Epithelial cell of prostate (primary cell): ENCODE results near the gene LRGUK.
"Not testable (repeated sequence)": the region's sequence is repeated elsewhere in the genome, so short reads cannot be mapped to it uniquely, and the experiment has no call there.

Experiments used
- DNase-seq: peaks from one replicate; pipeline ENCODE4 v3.0.0-alpha.2; 2011; ENCODE audit warnings: low read depth, low spot score
- H3K27ac ChIP-seq: fragments of 450-650 bp; 2 replicates; pipeline ENCODE4 v1.5.1; 2017; ENCODE audit warnings: mild to moderate bottlenecking

Gene LRGUK

DNA sequence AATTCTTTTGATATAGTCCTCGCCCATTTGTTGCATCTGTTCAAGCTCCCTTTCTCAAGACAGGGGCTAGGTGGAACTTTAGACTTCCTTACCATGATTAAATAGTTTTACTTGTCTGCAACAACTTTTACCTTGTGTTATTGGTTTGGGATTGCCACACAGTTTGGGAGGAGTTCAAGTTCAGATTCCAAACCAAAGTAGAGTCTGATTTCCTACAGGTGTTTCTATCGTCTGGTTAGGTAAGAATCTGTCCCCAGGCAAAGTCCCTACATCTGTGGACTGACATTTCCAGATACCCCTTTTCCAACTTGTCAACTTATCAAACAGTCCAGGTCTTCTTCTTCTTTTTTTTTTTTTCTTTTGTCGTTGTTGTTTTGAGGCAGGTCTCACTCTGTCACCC is 93.1 kb downstream of the LRGUK start:
- no peak for DNase-seq
- no peak overlapping the region for H3K27ac ChIP-seq

DNA sequence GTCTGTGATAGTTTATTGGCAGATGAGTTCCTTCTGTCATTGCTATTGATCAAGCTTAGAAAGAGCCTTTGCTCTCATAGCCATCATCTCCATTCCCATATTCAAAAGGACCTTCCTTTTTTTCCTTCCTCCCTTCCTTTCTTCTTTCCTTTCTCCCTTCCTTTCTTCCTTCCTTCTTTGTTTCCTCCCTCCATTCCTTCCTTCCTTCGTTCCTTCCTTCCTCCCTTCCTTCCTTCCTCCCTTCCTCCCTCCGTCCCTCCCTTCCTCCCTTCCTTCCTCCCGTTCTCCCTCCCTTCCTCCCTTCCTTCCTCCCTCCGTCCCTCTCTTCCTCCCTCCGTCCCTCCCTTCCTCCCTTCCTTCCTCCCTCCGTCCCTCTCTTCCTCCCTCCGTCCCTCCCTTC is 104.2 kb downstream of the LRGUK start:
- not testable (repeated sequence) for H3K27ac ChIP-seq, DNase-seq

DNA sequence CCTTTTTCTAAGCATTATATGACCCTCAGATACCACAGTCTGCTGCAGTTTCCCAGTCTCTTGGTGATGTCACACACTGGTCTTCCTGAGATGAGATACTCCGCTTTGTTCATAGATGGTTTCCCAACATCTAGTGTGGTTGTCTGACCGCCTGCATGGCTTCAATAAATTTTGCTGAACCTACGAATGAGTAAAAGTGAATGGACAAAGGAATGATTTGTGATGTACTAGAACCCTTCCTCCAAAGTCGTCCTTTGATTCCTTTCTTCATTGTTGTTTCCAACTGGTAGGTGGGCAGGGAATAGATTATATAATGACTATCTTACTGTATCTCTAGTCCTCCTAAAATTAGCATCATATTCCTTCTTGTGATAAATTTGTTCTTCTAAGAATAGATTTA is 107.1 kb downstream of the LRGUK start:
- no peak for DNase-seq

DNA sequence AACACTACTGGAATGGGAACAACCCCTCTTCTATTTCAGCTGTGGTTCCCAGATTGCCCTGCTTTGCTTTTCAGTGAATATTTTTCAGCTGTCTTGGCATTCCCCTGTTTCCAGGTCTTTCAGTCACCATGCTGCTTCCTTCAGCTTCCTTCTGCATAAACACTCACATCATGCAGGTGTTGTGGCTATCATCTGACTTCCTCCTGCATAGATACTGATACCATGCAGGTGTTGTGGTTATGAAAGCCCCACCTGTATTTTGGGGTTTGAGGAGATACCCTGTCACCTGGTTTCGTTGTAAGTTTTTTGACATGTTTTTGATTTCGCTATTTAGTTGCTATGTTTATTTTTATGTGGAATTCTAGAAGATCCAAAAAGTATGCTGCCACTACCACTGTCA is 118.1 kb downstream of the LRGUK start:
- H3K27ac ChIP-seq: no peak overlapping the region
- no peak for DNase-seq

More for the DNA sequence above, 107.1 kb downstream of the LRGUK start:
- H3K27ac ChIP-seq: no peak overlapping the region

DNA sequence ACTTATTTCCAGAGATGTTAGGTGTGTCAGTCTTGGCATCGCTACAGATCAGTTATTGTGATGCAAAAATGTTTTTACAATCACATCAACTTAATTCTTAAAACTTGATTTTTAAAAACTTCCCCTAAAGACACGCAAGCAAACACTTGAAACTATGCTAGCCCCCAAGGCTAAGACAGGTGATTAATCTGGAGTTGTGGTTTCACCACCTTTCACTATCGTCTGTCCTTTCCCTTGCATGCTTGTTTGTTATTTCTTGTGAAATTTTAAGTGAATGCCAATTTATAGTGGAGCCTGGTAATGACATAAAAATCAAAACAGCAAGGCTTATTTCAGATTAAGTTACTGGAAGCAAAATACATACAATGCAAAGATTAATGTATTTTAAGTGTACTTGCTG is 119.2 kb downstream of the LRGUK start:
- no peak for DNase-seq
- H3K27ac ChIP-seq: no peak overlapping the region

DNA sequence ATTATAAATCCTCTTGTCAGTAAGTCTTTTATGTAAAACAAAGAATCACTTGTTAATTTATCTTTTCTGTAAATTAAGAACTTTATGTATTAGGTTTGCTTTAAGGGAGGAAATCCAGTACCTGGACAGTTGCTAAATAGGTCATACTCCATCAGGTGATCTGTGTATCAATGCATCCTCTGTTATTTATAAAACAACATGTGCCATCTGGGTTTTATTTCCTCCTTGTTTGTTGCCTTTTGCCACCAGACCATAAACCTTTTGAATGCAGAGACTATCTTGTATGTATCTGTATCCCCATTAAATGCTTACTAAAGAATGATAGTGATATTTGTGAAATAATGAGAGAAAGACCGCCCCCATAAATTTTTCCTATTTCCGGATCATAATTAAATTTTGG is 119.6 kb downstream of the LRGUK start:
- DNase-seq: no peak
- H3K27ac ChIP-seq: no peak overlapping the region

DNA sequence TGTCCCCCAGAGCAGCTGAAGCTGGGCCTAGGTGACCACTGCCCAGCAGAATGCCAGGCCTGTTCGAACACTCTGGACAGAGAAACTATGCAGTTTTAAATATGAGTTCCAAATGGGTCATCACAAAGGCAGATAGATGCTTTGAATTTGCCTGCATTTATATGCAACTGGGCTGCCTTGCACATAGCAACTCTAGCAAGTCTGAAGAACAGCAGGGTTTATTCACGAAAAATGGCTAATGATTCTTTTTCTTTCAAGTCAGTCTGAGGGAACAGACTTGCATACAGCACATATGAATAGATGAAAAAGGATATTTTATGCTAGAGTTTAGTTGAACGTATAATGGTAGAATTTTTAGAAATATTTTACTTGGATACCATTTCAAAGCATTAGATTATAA is 121.1 kb downstream of the LRGUK start:
- no peak overlapping the region for H3K27ac ChIP-seq
- no peak for DNase-seq

DNA sequence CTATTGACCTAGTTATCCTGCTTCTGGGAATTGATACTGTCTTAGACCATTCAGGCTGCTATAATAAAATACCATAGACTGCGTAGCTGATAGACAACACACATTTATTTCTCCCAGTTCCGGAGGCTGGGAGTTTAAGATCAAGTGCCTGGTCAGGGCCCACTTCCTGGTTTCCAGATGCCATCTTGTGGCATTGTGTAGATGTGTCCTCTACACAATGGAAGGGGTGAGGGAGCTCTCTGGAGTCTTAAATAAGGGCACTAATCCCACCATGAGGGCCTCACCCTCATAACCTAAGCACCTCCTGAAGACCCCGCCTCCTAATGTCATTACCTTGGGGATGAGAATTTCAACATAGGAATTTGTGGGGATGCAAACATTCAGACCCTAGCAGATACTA is 127.2 kb downstream of the LRGUK start:
- H3K27ac ChIP-seq: no peak overlapping the region
- no peak for DNase-seq

DNA sequence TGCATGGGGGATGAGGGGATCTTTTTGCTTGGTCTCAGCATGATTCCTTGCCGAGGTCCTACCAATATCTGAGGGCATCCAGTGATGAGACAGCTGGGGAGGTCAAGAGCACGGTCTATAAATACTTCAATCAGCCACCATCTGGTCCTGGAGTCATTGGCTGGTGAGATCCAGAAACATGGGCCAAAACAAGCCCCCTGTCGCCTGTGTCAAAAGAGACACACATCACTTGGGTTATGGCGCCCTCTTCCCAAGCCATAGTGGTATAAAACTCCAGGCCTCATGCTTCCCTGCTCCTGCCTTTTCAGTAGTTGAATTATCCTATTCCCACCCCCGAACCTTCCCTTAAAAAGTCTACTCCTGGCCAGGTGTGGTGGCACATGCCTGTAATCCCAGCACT is 128.7 kb downstream of the LRGUK start:
- no peak for DNase-seq
- no peak overlapping the region for H3K27ac ChIP-seq

DNA sequence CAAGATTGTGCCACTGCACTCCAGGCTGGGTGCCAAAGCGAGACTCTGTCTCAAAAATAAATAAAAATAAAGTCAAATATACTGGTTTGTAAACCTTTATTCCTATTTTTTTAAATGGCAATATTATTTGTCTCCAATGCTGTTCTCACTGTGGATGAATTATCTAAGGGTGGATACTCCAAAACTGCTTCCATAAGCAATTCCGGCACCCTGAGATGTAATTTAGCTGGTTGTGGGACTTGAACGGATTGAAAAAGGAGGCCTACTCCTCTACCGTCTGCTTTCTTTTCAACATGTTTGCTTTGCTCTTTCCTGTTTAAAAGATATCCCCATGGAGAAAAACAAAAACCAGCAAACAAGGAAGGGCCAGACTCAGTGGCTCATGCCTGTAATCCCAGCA is 135.2 kb downstream of the LRGUK start:
- no peak for DNase-seq
- H3K27ac ChIP-seq: no peak overlapping the region

DNA sequence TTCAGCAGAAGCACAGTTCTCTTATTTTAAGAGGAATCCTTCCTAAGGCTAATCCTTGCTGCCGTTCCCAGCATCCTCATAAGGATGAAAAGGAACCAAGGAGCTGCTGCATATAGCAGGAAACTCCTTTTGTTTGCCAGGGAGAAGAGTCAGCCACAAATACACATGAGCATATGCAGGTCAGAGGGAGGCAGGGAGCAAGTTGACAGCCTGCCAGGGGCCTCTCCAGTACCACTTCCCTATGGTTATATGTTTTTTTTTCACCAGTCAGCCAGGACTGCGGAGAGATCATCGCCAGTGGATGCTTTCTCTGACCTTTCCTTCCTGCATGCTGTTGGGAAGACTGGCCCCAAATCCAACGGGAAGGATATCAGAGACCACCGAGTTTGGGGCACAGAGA is 149.8 kb downstream of the LRGUK start:
- H3K27ac ChIP-seq: no peak overlapping the region
- DNase-seq: no peak

DNA sequence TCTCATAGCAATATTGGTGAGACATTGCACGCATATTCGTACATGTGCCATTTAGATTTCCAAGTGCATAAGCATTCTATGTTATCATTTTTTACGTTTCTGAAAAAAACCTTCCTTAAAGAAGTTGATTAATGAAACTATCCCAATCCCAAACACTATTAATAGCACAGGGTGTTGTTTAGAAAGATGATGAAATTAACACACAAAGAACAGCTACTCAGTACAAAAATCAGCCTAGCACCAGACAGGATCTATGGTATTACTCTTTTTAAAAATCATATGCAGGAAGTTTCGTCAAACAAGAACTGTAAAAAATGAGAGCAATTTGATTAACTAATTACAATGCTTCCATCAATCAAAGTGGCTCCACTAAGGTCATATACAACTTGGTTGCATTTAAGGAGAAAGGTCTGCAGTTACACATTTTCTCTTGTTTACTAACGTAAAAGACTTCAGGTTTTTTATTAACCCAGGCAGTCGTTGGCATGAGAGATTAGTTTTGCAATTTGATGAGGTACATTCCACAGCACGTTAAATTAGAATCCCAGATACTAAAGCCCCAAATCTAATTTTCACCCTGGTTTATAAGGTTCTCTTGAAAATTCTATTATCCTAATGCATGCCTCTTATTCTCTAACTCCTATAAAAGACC is 151.5 kb downstream of the LRGUK start:
- no peak for DNase-seq
- H3K27ac ChIP-seq: no peak overlapping the region

DNA sequence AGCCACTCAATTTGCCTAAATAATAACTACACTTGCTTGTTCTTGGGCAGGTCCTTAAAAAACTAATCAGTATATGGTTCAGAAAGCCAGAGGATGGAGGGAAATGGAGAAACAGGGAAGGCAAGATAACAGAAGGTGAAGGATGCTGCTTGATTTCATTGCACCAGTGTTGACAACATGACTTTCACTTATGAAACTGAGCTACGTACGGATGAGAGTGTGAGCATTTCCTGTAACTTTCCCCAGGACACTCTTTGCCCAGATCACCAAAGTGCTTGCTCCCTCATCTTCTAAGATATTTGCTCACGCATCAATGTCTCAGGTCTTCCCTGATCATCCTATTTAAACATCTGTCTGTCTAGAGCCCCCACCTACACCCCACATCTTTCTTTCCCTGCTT is 152.2 kb downstream of the LRGUK start:
- H3K27ac ChIP-seq: no peak overlapping the region
- DNase-seq: no peak

DNA sequence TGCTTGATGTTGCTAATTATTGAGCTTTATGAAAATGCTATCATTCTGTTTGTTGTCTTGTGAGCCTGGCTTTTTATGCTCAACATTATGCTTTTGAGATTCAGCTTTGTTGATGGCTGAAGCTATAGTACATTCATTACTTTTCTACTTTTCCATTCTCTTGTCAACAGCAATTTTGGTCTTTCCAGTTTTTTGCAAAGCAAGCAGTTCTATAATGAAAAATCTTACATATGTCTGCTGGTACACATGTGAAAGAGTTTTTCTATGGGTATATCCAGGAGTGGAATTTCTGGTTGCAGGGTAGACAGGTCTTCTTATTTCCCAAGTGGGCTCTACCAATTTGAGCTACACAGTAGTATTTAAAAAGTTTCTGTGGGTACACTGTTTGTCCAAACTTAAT is 152.8 kb downstream of the LRGUK start:
- DNase-seq: no peak
- H3K27ac ChIP-seq: no peak overlapping the region

DNA sequence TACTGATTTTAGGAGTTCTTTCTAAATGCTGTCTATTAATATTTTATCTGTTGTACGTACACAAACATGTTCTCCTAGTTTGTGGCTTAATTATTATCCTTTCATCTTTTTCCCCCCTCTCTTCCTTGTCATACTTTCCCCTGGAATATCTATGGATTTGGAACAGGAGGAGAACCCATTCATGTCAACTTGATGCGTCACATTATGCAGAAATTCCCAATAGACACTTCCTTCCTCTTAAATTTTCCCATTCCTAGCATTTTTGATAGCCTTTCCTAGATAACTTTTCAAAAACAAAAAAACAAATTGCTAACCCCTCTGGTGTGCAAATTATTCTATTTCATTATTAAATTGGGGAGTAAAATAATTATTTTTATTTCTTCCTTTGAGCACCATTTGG is 153.4 kb downstream of the LRGUK start:
- DNase-seq: no peak
- H3K27ac ChIP-seq: no peak overlapping the region

DNA sequence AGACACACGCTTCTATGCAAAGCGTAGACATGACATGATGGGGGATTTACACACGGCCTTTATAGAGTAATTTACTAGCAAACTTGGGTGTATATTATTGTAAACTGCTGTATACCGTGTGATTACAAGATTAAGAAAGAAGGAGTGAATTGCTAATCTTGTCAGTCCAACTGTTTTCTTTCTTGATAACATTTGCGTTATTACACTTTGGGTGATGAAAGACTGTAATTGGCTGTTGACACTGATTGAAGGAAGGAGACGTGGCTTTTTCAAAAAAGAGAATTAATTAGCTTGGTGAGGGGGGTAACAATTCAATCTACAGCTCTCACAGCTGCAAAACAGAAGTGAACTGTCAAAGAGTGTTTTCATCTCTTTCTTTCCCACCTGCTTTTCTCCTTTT is 156.9 kb downstream of the LRGUK start:
- no peak overlapping the region for H3K27ac ChIP-seq
- DNase-seq: no peak

DNA sequence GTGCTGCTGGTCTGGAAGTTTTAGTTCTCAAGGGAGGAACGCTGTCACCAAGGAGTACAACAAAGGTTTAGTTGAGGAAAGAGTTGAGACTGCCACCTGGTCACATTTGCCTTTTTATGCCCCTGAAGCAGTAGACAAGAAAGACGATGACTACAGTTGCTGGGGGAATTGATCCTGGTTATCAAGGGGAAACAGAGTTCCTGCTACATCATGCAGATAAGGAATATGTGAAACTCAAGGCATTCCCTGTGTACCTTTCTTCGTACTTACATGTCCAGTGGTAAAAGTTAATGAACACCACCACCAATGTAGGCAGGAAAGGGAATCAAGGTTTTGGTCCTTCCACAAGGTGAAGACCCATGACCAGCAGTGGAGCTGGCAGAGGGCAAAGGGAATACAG is 157.8 kb downstream of the LRGUK start:
- no peak overlapping the region for H3K27ac ChIP-seq
- no peak for DNase-seq

DNA sequence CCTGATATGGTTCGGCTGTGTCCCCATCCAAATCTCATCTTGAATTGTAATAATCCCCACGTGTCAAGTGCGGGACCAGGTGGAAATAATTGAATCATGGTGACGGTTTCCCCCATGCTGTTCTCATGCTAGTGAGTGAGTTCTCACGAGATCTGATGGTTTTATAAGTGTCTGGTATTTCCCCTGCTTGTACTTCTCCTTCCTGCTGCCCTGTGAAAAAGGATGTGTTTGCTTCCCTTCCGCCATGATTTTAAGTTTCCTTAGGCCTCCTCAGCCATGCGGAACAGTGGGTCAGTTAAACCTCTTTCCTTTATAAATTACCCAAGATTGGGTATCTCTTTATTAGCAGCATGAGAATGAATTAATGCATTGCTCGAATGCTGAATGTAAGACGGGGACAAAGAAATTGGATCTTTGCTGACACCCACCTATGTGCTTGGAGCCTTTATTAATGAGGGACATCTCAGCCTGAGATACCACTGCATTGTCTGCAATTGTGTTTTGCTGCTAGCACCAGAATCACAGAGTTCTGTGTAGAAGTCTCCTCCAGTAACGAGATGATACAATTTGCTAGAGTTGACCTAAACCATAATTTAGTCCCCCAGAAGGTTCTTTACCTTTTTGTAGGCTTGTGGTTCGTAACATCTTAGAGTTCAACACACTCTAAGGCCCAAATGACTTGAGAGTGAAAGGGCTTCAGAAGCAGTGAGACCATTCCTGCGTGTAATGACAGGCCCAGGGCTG is 160.9 kb downstream of the LRGUK start:
- no peak overlapping the region for H3K27ac ChIP-seq
- no peak for DNase-seq

DNA sequence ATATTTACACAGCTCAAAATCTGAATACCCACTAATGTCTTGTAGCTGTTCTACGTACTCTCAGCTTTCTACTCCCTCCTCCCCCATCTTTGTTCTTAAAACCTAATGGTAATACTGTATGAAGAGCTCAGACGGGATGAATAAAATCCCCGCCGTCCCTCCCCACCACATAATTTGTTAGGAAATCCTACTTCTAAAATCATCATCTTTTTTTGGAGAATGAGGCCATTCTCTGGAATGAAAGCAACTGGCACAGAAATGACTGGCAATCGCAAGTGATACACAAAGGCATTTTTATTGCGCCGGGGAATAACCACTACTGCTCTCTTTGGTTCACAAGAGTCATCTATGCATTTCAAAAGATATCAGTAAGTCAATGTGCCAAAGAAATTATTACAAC is 162.3 kb downstream of the LRGUK start:
- DNase-seq: no peak
- H3K27ac ChIP-seq: no peak overlapping the region

DNA sequence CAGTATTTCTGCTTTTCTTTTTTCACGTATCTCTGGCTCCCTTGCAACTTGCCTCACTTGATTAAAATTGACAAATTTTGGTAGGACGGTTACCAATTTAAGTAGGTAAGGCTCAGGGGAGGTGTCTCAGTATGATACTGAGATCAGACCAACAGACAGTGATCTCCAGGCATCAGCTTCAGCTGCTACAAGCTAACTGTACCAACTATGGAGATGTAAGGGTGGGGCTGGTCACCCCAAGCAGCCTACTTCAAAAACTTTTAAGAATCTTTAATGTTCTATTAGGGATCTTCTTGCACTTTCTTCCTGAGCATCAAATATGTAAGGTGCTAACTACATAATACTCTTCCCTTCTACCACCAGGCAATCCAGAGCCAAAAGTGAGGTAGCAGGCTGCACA is 162.7 kb downstream of the LRGUK start:
- no peak for DNase-seq
- H3K27ac ChIP-seq: no peak overlapping the region

DNA sequence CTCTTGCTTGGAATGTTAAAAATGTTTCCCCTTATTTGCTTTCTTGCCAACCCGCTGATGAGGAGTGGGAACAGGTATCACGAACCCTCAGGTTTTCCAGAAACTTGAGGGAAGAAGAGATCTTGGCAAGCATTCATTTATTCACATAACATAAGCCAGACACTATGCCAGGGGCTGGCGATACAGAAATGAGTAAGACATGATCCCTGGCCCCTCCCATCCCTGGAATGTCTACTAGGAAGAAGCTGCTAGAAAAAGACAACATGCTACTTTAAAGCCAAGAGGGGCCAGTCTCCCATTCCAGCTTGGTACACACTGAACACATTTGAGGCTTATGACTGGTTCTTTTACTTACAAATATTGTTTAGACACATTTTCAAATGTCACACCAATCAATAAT is 163.1 kb downstream of the LRGUK start:
- H3K27ac ChIP-seq: peak overlapping the region; percentile 6
- DNase-seq: peak; percentile 20
